NCI-H2107 (cell line): Measurements from ENCODE around the gene CENPO.
"Not testable (repeated sequence)": the region's sequence is repeated elsewhere in the genome, so short reads cannot be mapped to it uniquely, and the experiment has no call there.

Experiments
- DNase-seq: peaks from one replicate; lab custom pipeline; 2025; lab: John Stamatoyannopoulos, UW

Gene CENPO

DNA sequence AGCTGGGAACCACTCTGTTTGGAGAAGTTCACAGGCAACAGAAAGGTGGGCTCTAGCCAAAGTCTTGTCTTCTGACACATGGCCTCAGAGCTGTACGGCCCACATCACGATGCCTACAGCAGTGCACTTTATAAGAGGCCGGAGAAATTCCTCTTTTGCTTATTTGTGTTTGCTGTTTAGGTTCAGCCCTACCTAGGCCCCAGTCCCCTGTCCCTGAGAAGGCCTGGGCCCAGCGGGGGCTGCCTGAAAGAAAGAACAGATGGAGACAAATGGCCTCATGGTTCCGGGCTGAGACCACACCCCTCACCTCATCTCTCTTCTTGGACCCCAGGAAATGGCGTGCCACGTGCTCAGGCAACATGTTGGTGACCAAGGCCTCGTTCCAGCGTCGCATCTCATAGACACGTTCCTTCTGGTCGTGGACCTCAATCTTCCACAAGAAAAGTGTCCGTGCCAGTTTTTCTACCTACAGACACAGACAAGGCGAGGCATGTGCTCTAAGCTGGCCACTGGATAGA, 30.9 kb downstream of the CENPO start:
- DNase-seq: no peak

DNA sequence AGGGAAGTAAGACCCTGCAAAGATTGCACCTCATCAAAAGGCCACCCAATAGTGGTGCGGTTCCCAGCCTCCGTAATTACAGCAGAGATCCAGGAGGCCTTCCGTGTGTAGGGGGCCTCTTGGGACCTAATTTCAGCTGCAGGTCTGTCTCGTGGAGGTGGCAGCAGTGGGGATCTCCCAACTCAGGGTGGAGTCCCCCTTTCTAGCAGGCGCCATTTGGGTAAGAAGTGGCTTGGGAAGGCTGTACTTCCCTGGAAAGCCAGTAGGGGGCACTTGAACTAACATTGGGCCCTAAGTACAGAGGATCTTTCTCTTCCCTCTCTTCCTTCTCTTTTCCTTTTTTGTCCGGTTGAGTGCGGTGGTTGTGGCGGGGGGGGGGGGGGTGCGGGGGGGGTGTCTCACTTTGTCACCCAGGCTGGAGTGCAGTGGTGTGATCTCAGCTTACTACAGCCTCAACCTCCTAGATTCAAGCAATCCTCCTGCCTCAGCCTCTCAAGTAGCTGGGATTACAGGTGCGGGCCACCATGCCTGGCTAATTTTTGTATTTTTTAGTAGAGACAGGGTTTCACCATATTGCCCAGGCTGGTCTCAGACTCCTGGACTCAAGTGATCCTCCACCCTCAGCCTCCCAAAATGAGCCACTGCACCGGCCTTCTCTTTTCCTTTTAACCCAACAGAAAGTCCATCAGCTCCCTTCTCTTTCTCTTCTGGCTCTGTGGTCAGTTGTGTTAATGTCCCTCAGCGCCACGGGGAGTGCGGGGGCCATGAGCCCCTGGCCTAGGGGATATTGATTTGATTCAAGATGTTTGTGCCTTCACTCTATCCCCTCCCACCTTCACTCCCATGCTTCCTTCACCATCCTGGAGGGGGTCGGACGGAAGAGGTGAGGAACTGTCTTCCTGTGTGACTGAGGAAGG, 32.0 kb downstream of the CENPO start:
- no peak for DNase-seq

DNA sequence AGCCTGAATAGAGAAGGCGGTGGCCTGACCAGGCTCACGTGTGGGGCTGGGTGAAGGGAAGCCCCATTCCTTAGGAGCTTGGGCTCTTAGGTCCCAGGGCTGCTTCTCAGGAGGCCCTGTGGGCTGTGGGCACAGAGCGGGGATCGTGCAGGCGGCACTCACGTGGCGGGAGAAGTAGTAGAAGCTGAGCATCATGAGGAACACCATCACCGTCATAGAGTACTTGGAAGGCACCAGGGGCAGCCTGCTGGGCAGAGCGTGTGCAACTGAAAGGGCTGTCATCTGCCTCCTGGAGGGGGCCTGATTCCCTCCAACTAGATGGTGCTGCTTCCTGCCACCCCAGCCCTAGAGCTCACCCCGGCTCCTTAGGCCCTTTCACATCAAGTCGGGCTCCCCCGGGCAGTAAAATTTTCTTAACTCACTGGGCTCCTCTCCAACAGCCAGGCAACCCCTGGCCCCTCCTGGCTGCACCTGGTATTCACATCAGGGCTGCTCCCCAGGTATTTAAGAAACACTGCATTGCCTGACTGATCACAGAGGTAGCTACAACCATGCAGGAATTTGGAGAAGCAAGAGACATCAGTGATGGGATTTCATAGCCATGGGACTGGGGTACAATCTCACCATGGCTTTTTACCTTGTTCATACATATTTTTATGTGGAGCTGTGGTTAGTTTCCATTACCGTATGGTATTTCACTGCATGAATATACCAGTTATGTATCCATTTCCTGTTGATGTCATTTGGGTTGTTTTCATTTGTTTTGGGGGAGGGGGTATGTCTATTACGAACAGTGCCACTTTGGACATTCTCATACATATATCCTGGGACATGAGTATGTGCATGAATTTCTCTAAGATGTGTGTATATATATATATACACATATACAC, 32.9 kb downstream of the CENPO start:
- DNase-seq: no peak

DNA sequence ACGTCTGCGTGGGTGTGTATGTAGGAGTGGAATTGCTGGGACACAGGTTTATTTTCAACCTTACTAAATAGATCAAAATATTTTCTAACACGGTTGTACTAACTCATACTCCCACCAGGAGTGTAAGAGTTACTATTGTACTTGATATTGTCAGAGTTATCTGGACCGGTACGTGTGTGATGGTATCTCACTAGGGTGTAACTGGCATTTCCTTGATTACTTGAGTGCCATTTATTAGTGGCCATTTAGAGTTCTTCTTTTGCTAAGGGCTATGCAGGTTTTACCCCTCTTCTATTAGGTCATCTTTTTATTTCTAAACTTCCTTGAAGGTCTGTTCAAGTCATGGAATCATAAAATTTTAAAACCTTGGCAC, 33.5 kb downstream of the CENPO start:
- no peak for DNase-seq

DNA sequence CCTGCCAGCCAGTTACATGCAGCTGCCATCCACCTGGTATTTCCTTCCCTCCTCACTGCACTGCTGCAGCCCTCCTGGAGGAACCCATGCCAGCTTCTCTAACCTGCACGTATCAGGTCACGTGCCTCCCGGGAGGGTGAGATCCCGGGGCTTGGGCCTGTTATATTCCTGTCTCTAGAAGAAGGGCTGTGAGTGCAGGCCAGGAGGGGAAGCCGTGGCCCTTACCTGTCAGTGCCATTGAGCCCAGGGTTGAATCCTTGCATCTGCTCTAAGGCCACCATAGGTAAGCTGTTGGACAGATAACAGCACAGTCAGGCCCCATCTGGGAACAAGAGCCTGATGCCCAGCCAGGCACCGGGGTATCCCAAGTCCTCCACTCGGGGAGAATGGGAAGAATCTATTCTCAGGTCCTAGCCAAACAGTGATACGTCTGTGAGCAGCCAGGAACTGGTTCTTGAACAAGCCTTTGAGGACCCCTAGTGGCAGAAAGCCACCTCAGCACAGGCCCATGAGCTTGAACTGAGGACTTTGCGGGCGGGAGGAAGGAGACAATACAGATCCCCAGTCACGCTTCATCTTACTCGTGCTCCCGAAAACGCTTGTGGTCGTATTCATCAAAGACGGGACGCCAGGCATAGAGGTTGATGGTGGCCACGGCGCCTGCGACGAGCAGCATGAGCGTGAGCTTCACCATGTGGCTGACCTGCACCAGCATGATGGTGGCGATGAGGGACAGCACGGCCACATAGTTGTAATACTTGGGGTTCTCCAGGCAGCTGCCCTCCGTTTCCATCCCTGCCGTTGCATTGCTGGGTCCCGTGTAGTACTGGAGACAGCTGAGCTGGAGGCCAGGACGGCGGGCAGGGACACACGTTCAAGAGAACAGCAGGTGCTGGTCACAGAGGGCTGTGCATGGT, 34.4 kb downstream of the CENPO start:
- peak; percentile 75 for DNase-seq

DNA sequence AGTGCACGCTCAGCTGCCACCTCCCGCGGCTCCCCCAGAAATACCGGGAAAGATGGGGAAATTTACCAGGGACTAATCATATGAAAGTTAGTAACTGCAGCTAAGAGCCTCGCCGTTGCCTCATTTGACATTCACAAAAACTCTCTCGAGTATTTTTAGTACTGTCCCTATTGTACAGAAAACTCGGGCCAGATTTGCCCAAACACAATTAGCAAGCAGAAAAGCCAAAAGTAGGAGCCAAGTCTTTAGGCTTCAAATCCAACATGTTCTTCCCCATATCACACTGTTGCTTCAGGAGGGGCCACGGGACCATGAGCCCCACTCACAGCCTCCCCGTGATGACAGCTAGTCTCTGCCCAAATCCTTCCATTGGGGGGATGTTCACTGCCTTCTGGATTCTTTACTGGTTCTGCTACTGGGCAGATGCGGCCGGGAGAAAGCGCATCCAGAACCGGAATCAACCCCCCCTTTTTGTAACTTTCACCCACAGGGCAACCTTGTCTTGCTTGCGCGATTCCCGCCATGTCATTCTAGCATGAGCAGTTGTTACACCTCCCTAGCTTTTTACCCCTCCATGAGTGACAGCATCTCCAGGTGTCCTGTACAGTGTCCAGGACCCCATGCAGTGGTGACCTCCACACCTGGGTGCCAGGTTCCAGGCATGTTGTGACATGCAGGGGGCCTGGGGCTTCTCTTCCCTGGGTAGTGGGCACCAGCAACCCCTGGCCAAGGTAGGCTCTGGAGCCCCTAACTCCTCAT, 35.2 kb downstream of the CENPO start:
- no peak for DNase-seq

DNA sequence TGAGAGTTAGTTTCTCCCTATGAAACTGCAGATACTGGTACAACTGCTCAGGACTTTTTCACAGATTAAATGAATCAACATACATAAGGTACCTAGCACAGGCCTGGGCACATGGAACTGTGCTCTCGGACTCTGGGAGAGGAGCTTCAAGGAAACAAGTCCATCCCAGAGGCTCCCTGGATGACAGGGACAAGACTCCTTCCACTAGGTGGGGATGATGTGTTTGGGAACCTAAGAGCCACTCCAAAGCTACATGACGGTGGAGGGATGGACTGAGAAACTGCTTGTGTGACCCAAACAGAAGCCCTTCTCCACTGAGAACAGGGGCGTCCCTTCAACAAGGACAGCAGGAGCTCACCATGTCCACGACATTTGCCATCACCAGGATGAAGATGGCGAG, 37.1 kb downstream of the CENPO start:
- no peak for DNase-seq

DNA sequence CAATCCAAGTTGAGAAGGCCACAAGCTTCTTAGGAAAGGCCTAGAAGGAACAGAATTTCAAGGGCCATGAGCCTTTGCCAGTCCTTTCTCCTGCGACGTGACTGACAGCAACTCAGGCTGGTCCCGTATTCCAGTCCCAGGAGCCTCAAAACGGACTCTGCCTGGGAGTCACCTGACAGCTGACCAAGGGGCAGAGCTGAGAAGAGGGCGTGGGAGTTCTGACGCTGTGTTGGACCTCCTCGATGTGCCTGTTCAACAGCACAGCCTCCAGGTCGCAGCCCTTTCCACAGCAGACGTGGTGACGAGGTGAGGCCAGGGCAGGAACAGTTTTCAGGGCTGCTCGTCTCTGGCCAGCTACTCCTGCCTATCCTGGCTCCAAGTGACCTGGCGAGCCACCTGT, 37.6 kb downstream of the CENPO start:
- DNase-seq: no peak

DNA sequence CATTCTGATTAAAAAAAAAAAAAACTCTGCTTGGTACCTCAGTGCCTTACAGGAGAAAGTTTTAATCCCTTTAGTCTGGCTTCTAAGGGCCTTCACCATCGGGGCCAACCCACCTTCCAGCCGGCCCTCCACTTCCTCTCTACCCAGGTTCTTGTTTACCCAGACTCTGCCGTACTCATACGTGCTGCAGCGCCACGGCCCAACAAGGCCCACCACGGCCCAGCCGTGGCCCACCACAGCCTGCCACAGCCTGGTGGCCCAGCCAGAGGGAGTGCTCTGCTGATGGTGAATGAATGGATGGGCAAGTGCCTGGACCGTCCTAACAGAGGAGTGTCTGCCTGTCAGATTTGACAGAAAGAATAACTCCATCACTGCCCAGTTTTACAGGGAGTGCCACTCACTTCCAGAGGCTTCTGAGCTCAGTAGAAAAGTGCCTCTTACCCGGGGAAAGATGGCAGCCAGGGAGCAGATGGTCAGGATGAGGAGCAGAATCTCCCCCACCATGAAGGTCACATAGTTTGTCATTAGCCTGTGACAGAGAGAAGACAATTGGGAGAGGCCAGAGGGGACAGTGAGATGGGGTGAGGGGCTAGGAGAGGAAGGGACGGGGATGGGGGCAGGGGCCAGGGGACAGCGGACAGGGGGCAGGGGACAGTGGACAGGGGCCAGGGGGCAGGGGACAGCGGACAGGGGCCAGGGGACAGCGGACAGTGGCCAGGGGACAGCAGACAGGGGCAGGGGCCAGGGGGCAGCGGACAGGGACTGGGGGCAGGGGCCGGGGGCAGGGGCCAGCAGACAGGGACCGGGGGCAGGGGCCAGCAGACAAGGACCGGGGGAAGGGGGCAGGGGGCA, 38.2 kb downstream of the CENPO start:
- DNase-seq: no peak

DNA sequence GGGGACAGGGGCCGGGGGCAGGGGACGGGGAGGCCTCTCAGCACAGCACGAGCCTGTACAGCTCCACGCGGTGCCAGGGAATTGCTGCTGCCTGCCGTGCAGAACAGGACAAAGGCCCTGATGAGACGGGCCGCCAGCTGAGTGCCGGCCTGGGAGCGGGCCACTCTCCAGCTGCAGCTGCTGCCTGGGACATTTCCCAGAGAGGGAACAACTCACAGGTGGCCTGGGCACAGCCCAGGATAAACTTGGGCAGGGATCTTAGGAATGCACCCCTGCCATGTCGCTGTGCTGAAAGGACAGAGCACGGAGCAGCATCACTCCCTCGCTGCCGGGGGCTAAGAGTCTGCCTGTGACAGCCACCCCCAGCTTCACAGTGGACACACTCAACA, 38.8 kb downstream of the CENPO start:
- no peak for DNase-seq

DNA sequence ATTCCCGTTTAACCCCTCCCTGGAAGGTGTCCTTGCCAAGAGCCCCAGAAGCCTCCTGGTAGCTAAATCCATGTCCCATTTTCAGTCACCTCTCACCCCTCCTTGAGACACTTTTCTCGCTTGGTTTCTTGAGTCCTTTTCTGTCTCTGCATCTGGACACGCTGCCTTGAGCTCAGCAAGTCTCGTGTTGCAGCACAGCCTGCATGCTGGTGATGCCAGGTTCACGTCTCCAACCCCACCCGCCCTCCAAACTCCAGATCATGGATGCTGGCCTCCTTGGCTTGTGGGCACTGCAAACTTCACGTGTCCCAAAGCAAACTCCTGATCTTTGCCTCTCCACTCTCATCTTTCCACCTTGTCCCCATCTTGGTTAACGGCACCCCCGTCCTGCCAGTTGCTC, 39.3 kb downstream of the CENPO start:
- DNase-seq: no peak

DNA sequence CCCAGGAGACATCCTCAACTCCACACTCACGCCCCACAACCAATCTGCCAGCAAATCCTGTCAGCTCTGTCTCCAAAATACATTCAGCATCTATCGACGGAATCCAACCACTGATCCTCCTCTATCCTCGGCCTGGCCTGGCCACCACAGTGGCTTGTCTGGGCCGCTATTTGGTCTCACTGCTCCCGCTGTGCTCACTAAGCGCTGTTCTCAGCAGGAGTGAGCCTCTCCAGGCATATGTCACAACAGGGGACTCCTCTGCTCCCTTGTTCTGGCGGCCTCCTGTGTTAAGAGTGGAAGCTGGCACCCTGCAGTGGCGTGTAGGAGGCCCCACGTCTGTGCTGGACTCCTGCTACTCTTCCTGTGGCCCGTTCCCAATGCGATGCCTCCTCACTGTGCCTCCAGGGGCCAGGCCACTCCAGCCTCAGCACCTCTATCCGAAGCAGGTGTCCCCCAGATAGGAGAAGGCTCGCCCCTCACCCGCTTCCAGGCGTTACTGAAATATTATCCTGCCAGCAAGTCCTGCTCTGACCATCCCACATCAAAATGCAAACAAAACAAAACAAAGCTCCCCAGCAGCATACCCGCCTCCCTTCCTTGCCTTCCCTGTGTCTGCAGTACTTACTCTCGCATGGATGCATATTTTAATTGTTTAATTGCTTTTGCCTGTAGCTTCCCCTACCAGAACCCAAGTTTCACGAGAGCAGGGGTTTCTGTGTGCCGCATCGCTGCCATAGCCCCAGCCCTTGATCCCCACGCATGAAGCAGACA, 39.9 kb downstream of the CENPO start:
- peak; percentile 58 for DNase-seq

DNA sequence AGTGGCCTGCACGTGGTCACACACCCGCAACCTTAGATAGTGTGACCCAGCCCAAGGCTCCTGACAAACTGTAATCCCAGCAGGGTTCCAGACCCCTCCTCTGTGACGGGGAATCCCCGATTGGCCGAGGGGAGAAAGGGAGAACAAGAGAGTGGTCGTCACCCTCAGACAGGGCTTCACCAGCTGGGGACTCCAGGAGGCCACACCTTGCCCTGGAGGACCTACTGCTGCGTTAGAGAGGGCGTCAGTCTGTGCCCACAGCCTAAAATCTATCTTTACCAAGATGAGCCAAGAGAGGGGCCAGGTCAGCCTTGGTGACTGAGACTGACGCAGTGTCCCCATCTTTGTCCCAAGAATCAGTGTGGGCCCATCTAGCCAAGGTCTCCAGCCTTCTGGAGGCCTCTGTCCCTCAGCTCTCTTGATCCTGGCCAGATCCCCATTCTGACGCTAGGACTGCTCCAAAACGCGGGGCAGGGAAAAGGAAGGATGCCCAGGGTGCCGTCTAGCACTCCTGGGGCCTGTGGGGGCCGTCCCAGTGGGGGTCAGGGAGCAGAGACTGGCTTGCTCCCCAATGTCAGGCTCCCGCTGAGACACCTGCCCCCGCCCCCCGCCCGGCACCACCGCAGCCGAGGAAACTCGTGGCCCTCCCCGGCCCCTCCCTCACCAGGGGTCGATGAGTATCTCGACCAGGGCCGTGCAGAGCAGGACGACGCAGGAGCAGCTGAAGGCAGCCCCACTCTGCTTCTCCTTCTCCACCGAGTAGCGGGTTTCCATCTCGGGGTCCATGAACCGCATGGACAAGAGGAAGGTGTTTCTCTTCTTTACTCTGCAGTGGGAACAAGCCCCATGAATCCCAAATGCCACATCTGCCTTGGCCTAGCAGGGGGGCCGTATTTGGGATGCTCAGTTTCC, 40.9 kb downstream of the CENPO start:
- no peak for DNase-seq

DNA sequence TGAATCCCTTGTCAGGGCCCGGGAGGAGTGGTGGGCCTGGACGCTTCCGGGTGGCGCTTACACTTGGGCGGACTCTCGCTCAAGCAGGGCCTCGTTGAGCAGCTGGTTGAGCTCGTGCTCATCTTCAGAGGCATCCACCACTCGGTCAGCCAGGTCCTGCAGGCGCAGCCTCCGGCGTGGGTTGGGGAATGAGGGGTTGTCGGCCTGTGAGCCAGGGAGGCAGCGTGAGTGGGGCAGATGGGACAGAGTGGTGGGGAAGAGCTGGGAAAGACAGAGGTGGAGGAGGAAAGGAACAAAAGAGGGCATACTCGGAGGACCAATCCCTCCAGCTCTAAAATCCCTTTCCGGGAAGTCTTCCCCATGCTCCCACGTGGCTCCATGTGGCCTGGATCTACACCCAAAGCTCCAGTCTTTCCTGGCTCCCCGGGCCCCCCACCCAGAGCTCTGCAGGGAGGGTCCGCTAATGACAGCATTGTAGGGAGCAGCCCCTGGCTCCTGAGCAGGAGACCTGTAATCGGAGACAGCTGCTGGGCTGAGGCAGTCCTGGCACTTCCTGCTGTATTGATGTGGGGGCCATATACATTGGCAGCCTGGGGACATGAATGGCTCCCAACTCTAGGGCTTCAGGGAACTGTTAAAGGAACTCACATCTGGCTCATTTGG, 41.6 kb downstream of the CENPO start:
- DNase-seq: no peak

DNA sequence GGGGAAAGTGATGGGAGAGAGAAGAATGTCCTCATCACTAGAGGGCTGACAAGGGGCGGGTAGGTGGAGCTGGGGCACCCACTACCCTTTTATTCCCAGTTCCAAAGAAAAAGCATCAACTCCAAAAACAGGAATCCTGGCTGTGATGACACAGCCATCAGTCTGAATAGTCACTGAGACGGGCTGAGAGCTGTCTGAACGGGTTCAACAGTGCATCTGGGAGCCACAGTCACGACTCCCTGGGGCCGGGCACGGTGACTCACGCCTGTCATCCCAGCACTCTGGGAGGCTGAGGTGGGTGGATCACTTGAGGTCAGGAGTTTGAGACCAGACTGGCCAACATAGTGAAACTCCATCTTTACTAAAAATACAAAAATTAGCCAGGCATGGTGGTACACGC, 42.2 kb downstream of the CENPO start:
- not testable (repeated sequence) for DNase-seq

DNA sequence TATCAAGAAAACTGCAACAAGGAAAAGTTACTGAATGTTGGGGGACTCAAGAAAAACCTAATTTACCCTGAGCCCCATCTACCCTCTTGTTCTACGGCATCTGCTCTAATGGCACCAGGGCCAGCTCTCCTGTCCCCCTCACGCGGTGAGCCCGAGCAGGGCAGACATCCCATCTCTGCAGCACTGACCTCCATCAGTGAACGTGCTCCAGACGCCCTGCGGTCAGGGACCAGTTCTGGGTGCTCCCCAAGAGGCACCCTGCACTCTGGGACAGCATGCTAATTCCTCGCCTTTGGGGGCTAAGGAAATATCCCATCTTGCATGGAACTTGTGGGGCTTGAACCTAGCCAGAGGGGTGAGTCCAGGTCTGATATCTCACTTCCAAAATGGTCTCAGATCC, 43.0 kb downstream of the CENPO start:
- no peak for DNase-seq

DNA sequence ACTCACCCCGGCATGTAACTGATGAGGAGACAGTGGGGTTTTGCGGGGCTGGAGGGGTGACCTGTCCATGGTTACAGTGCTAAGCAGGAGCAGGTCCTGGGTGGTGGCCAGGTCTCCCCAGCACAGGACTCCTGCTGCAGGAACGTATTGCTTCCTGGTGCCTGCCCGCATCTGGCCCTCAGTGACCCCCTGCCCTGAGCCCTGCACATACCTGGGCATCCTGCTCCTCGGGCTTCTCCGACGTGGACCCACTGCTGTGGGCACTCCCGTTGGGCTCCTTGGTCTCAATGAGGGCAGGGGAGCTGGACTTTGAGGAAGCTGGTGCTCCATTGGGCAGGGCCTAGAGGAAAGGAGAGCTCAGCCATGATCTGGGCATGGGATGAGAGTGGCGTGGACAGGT, 43.5 kb downstream of the CENPO start:
- DNase-seq: no peak
